ENCODE measurements around the gene HBQ1.

GRCh38 chr16:130533-131173 is 49.6 kb upstream of the HBQ1 start:
- TF ChIP-seq CTCF (conservative IDR thresholded peaks at IDR 0.05; ENCODE audit: low read depth, low read length) (no peak), EZH2phosphoT487 (IDR thresholded peaks at IDR 0.05; ENCODE audit: borderline replicate concordance, low read length) (no peak), EZH2 (IDR thresholded peaks at IDR 0.05; ENCODE audit: low read length, unreplicated experiment) (no peak)
